ENCODE measurements around the gene DTX1. TPM values are rescaled to one million over a fixed set of nuclear protein-coding genes. Genes with fewer than 3 reads are reported as not detected.

Gene DTX1
- total and polyA plus RNA-seq, 2 of the 13 experiments (the other 11 are each of a cell fraction or from before 2014, with no cell fraction given) = not detected

DNA sequence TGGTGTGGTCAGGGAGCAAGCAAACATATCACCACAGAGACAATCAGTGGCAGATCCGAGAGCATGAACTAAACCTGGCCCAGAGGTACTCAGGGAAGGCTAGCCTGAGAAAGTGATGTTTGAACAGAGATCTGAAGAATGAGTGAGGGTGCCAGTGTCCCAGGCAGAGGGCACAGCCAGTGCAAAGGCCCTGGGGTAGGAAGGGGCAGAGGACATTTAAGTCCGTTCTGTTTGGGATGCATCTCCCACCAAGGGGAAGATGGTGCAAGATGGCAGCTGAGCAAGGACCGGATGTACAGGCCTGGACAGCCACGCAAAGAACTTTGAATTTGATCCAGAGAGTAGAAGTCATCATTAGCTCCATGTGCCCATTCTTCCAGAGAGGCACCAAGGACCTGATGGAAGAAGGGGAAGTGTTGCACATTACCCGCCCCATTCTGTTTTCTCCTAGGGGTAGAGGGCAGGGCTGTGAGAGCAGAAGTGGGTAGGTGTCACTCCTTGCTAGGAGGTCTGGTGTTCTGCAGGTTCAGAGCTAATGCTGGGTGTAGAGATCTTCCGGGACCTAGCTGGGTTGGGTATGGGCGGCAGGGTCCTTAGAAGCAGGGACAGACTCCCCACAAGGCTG, 3.9 kb downstream of the DTX1 start:
- no peak overlapping the region for H3K27ac ChIP-seq (ENCODE audit: extremely low read length, insufficient read depth, low read length)
- no peaks in the 10 kb centered on the region for H3K79me2 ChIP-seq (ENCODE audit: insufficient read depth, low read length)
- ATAC-seq (no peak), FAIRE-seq (no peak), DNase-seq (ENCODE audit: low spot score) (no peak)
- ChIA-PET POLR2A (no interaction called here), CTCF (ENCODE audit: low intra/inter-chr PET ratio, low total read pairs) (no interaction called here)
- no peak overlapping the region for H3K9ac ChIP-seq (ENCODE audit: insufficient read depth, low read depth, low read length)
- no peaks in the 10 kb centered on the region for H3K36me3 ChIP-seq (replicated peaks in 1 of 2; ENCODE audit: control insufficient read depth in 1 of 2, insufficient read depth in 2 of 2, low read length in 2 of 2)
- H3K4me3 ChIP-seq (replicated peaks in 1 of 3; ENCODE audit: insufficient read depth in 1 of 3, low read depth in 2 of 3, low read length in 3 of 3) = no peak overlapping the region
- BruUV-seq (replicated peaks) = no TSS peak
- intact Hi-C loops (cut with micrococcal nuclease; ENCODE audit: unreplicated experiment) (no loop called here), in situ Hi-C loops (cut with HindIII; ENCODE audit: extremely low pct_ligation_motif_present, low pct_unique_long_range_greater_than_20kb) (no loop called here)
- no peaks in the 10 kb centered on the region for H4K20me1 ChIP-seq (ENCODE audit: insufficient read depth, low read length)
- H3K9me3 ChIP-seq (ENCODE audit: low read length) = no peaks in the 10 kb centered on the region
- 31% methylated on average over 5 of the region's 7 CpGs for WGBS (ENCODE audit: low lambda C conversion rate)
- H3K27me3 ChIP-seq (ENCODE audit: control insufficient read depth in 1 of 2, insufficient read depth in 2 of 2, low read length in 2 of 2) = peaks cover 2 to 24% of the 10 kb centered on the region in 2 experiments; a peak in 3 of 5 replicates
- H3K4me1 ChIP-seq (ENCODE audit: insufficient read depth, low read length) = peaks cover 12% of the 10 kb centered on the region
- H3K4me2 ChIP-seq (ENCODE audit: low read depth, low read length) = no peak overlapping the region
- no peak overlapping the region for H2AFZ ChIP-seq (ENCODE audit: low read length)
- TF ChIP-seq POLR2AphosphoS5 (IDR thresholded peaks at IDR 0.05; ENCODE audit: low read depth, low read length) (no peak), MAFG (CRISPR knock-in tag; IDR thresholded peaks at IDR 0.05) (no peak), CCAR2 (optimal IDR thresholded peaks at IDR 0.05; ENCODE audit: low read depth, low read length) (no peak), KLF13 (CRISPR knock-in tag; IDR thresholded peaks at IDR 0.05) (no peak)
- TF ChIP-seq, protein P1, sequence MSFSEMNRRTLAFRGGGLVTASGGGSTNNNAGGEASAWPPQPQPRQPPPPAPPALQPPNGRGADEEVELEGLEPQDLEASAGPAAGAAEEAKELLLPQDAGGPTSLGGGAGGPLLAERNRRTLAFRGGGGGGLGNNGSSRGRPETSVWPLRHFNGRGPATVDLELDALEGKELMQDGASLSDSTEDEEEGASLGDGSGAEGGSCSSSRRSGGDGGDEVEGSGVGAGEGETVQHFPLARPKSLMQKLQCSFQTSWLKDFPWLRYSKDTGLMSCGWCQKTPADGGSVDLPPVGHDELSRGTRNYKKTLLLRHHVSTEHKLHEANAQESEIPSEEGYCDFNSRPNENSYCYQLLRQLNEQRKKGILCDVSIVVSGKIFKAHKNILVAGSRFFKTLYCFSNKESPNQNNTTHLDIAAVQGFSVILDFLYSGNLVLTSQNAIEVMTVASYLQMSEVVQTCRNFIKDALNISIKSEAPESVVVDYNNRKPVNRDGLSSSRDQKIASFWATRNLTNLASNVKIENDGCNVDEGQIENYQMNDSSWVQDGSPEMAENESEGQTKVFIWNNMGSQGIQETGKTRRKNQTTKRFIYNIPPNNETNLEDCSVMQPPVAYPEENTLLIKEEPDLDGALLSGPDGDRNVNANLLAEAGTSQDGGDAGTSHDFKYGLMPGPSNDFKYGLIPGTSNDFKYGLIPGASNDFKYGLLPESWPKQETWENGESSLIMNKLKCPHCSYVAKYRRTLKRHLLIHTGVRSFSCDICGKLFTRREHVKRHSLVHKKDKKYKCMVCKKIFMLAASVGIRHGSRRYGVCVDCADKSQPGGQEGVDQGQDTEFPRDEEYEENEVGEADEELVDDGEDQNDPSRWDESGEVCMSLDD (CRISPR knock-in tag; IDR thresholded peaks at IDR 0.05; ENCODE audit: borderline replicate concordance) = no peak
- TF ChIP-seq, protein P2, sequence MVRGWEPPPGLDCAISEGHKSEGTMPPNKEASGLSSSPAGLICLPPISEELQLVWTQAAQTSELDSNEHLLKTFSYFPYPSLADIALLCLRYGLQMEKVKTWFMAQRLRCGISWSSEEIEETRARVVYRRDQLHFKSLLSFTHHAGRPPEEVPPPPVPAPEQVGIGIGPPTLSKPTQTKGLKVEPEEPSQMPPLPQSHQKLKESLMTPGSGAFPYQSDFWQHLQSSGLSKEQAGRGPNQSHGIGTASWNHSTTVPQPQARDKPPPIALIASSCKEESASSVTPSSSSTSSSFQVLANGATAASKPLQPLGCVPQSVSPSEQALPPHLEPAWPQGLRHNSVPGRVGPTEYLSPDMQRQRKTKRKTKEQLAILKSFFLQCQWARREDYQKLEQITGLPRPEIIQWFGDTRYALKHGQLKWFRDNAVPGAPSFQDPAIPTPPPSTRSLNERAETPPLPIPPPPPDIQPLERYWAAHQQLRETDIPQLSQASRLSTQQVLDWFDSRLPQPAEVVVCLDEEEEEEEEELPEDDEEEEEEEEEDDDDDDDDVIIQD (CRISPR knock-in tag; IDR thresholded peaks at IDR 0.05; ENCODE audit: low read depth) = no peak
- TF ChIP-seq, protein P3, sequence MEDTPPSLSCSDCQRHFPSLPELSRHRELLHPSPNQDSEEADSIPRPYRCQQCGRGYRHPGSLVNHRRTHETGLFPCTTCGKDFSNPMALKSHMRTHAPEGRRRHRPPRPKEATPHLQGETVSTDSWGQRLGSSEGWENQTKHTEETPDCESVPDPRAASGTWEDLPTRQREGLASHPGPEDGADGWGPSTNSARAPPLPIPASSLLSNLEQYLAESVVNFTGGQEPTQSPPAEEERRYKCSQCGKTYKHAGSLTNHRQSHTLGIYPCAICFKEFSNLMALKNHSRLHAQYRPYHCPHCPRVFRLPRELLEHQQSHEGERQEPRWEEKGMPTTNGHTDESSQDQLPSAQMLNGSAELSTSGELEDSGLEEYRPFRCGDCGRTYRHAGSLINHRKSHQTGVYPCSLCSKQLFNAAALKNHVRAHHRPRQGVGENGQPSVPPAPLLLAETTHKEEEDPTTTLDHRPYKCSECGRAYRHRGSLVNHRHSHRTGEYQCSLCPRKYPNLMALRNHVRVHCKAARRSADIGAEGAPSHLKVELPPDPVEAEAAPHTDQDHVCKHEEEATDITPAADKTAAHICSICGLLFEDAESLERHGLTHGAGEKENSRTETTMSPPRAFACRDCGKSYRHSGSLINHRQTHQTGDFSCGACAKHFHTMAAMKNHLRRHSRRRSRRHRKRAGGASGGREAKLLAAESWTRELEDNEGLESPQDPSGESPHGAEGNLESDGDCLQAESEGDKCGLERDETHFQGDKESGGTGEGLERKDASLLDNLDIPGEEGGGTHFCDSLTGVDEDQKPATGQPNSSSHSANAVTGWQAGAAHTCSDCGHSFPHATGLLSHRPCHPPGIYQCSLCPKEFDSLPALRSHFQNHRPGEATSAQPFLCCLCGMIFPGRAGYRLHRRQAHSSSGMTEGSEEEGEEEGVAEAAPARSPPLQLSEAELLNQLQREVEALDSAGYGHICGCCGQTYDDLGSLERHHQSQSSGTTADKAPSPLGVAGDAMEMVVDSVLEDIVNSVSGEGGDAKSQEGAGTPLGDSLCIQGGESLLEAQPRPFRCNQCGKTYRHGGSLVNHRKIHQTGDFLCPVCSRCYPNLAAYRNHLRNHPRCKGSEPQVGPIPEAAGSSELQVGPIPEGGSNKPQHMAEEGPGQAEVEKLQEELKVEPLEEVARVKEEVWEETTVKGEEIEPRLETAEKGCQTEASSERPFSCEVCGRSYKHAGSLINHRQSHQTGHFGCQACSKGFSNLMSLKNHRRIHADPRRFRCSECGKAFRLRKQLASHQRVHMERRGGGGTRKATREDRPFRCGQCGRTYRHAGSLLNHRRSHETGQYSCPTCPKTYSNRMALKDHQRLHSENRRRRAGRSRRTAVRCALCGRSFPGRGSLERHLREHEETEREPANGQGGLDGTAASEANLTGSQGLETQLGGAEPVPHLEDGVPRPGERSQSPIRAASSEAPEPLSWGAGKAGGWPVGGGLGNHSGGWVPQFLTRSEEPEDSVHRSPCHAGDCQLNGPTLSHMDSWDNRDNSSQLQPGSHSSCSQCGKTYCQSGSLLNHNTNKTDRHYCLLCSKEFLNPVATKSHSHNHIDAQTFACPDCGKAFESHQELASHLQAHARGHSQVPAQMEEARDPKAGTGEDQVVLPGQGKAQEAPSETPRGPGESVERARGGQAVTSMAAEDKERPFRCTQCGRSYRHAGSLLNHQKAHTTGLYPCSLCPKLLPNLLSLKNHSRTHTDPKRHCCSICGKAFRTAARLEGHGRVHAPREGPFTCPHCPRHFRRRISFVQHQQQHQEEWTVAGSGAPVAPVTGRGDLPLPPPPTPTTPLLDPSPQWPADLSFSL (CRISPR knock-in tag; IDR thresholded peaks at IDR 0.05) = no peak
- TF ChIP-seq, protein P4, sequence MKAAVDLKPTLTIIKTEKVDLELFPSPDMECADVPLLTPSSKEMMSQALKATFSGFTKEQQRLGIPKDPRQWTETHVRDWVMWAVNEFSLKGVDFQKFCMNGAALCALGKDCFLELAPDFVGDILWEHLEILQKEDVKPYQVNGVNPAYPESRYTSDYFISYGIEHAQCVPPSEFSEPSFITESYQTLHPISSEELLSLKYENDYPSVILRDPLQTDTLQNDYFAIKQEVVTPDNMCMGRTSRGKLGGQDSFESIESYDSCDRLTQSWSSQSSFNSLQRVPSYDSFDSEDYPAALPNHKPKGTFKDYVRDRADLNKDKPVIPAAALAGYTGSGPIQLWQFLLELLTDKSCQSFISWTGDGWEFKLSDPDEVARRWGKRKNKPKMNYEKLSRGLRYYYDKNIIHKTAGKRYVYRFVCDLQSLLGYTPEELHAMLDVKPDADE (CRISPR knock-in tag; IDR thresholded peaks at IDR 0.05) = no peak
- TF ChIP-seq, protein P5, sequence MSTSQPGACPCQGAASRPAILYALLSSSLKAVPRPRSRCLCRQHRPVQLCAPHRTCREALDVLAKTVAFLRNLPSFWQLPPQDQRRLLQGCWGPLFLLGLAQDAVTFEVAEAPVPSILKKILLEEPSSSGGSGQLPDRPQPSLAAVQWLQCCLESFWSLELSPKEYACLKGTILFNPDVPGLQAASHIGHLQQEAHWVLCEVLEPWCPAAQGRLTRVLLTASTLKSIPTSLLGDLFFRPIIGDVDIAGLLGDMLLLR (CRISPR knock-in tag; IDR thresholded peaks at IDR 0.05) = no peak

Measured in HepG2 (cell line).